ENCODE measurements around the gene CDK19.

DNA sequence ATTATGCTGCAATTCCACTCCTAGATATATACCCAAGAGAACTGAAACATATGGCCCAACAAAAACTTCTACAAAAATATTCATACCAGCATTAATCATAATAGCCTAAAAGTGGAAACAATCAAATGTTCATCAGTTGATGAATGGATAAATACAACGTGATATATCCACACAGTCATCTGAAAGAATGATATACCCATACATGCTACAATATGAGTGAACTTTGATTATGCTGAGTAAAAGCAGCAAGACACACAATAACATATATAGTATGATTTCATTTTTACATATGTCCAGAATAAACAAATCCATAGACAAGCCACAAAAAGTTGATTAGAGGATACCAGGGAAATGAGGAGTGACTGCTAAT is 30.7 kb downstream of the CDK19 start:
- TF ChIP-seq, protein P1, sequence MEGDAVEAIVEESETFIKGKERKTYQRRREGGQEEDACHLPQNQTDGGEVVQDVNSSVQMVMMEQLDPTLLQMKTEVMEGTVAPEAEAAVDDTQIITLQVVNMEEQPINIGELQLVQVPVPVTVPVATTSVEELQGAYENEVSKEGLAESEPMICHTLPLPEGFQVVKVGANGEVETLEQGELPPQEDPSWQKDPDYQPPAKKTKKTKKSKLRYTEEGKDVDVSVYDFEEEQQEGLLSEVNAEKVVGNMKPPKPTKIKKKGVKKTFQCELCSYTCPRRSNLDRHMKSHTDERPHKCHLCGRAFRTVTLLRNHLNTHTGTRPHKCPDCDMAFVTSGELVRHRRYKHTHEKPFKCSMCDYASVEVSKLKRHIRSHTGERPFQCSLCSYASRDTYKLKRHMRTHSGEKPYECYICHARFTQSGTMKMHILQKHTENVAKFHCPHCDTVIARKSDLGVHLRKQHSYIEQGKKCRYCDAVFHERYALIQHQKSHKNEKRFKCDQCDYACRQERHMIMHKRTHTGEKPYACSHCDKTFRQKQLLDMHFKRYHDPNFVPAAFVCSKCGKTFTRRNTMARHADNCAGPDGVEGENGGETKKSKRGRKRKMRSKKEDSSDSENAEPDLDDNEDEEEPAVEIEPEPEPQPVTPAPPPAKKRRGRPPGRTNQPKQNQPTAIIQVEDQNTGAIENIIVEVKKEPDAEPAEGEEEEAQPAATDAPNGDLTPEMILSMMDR (IDR thresholded peaks at IDR 0.05) = no peak
- TF ChIP-seq POLR2A (IDR thresholded peaks at IDR 0.05) = no peak

Data from right lobe of liver (tissue), 4 donors.